Cerebellar cortex (tissue), 1 donor: Measurements from ENCODE around the gene SPECC1L.
"Not testable (repeated sequence)": the region's sequence is repeated elsewhere in the genome, so short reads cannot be mapped to it uniquely, and the experiment has no call there.

Source experiments
- DNase-seq: peaks from one replicate; pipeline ENCODE4 v3.0.0-alpha.2; 2015; ENCODE audit warnings: low spot score

The SPECC1L gene

GRCh38 chr22:24270556-24271385 is at the start of gene SPECC1L:
SPECC1L (plus strand) TSS chr22:24270831; CDS start chr22:24302232, 31,401 bp downstream.
- DNase-seq, result peak; percentile 92

DNA sequence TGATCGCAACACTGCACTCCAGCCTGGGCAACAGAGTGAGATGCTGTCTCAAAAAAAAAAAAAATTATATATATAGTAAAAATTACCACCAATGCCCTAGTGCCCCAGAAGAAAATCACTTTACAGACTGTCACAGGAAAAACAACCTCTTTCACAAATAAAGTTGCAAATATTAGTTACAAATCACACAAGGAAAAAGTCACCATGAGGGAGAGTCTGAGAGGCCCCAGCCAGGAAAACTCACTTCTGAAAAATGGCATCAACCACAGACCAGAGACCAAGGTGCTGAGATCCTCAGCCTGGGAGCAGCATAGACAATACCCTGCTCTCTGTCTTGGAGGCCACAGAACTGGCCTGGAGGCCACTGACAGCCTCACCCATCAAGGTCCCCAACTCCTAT is 46.2 kb upstream of the SPECC1L start:
- DNase-seq, result no peak

GRCh38 chr22:24225044-24225601 is 45.5 kb upstream of the SPECC1L start:
- no peak for DNase-seq

DNA sequence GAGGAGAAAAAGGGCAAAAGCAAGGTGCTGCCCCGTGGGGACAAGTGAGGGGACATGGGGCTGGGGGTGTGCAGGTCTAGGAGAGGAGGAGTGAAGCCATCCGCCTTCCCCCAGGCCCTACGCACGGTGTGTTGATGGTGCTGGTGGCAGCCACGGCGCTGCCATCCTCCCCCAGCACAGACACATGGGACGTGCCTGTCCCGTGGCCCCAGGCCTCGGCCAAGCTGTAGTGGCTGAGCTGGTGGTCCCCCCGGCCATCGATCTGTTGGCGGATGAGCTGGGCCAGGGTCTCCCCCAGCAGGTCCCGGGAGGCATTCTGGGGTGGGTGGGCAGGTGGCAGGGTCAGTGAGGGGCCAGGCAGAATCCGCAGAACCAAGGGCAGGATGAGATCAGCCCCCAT is 44.7 kb upstream of the SPECC1L start:
- no peak for DNase-seq

- peak; percentile 9 for DNase-seq
These were observed 39.5 kb upstream of the SPECC1L start for GRCh38 chr22:24230911-24231656.

DNA sequence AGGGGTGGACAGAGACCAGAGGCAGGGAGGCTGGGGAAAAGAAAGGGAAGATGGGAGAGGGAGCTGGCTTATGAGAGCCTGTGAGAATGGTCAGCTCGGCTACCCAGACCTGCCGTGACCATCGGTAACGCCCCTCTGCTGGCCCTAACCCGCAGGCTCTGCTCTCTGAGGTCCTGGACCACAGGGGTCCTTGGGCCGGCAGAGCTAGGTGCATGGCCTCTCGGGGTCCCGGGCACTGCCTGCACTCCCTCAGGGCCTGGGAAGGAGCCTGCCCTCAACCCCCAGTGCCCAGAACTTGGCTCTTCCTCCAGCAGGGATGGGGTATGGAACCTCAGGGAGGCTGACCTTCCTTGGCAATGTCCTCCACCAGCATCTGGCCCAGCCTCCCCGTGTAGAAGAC is 38.9 kb upstream of the SPECC1L start:
- no peak for DNase-seq

GRCh38 chr22:24232124-24232523 is 38.5 kb upstream of the SPECC1L start:
- DNase-seq, result no peak

DNA sequence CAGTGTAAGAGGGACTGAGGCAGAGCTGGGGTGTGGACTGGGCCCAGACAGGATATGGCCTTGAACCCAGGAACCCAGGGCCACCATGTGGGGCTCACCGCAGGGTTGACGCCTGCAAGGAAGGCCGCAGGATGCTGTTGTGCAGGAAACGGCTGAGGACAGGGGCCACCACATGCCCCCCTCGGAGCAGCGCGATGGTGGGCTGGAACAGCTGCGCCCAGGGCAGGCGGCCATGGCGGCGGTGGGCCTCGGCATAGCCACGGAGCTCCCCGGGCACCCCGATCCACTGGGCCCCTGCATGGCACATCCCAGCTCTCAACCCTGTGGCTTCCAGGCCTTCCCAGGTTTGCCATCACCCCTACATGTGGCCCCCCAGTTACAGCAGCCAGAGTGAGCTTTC is 37.9 kb upstream of the SPECC1L start:
- no peak for DNase-seq

DNA sequence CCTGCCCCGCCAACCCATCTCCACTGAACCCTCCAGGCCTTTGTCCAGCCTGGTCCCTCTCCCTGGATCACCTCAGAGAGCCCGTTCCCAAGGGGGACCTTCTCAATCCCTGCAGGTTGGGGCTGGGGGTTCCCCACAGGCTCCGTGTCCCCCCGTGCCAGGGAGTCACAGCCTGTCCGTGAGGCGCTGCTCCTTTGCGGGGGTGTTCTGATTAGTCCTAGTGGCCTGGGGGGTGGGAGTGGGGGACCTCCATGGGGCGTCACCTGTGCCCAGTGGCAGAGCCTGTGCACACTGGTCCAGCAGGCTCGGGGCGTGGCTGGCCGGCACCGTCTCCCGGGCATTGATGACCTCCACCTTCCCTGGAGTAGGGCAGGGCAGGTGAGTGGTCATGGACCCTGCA is 37.4 kb upstream of the SPECC1L start:
- DNase-seq, result no peak

DNA sequence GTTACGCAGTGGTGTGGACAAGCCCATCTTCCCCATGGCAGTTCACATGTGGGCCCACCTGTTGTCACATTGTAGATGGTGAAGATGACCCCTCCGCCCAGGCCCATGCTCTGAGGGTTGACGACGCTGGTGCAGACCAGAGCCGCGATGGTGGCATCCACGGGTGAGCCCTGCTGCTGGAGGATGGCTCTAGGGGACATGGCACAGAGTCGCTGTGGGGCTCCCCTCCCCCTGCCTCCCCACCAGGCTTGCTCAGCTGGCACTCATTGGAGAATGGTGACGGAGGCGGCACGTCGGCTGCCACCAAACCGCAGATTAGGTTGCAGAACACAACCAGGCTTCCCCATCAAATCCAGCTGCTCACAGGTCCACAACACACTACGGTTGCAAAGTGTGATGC is 36.8 kb upstream of the SPECC1L start:
- no peak for DNase-seq

DNA sequence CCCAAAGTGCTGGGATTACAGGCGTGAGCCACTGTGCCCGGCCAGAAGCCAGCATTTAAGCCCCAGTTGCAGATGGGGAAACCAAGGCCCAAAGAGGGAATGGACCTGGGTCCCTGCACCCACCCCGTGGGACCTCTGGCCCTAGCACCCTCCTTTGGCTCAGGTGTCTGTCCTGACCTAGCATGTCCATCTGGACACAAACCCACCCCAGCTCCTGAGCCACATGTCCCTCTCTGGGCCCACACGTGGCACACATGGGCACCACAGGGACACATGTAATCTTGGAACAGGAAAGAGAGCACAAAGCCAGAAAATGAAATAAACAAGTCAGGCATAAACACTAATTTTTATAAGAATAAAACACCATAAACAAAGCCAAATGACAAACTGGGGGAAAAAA is 35.3 kb upstream of the SPECC1L start:
- no peak for DNase-seq

DNA sequence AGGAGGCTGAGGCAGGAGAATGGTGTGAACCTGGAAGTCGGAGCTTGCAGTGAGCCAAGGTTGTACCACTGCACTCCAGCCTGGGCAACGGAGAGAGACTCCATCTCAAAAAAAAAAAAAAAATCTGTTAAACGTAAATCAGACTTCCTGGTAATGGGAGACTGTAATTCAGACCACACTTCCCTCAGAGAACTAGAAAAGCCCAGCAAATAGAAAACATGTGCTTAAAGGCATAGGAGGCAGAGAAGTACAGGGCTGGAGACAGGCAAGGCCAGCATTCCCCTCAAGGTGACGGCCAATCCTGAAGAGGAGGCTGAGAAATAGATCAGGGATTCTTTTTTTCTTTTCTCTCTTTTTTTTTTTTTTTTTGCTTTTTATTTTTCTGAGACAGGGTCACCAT is 34.0 kb upstream of the SPECC1L start:
- DNase-seq, result no peak

GRCh38 chr22:24238101-24238694 is 32.4 kb upstream of the SPECC1L start:
- not testable (repeated sequence) for DNase-seq

DNA sequence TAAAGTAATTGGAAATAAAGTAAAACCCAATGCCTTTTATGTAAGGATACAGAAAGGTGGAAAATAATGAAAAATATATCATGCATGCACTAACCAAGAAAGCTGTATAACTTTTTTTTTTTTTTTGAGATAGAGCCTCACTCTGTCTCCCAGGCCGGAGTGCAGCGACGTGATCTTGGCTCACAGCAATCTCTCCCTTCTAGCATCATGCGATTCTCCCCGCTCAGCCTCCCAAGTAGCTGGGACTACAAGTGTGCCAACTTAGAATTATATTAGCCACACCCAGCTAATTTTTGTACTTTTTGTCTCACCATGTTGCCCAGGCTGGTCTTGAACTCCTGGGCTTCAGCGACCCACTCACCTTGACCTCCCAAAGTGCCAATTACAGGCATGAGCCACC is 30.2 kb upstream of the SPECC1L start:
- no peak for DNase-seq

- not testable (repeated sequence) for DNase-seq
These were observed 29.5 kb upstream of the SPECC1L start for GRCh38 chr22:24240985-24241692.

DNA sequence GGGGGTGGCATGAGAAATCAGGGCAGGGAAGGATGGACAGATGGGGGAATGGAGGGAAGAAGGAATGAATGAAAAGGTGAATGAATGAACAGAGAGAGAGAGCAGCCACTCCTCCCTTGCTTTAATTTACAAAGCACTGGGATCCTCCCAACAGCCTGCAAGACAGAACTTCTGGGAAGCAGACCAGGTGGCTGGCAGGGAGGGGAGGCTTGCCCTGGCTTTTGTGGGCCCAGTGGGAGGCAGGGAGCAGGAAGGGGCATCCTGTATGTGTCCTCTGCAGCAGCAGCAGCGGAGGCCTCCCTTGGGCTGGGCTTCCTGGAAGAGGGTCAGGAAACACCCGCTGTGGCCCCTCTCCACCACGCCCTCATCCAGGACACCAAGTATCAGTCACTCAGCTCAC is 27.2 kb upstream of the SPECC1L start:
- DNase-seq, result not testable (repeated sequence)

GRCh38 chr22:24244144-24244787 is 26.4 kb upstream of the SPECC1L start:
- no peak for DNase-seq

DNA sequence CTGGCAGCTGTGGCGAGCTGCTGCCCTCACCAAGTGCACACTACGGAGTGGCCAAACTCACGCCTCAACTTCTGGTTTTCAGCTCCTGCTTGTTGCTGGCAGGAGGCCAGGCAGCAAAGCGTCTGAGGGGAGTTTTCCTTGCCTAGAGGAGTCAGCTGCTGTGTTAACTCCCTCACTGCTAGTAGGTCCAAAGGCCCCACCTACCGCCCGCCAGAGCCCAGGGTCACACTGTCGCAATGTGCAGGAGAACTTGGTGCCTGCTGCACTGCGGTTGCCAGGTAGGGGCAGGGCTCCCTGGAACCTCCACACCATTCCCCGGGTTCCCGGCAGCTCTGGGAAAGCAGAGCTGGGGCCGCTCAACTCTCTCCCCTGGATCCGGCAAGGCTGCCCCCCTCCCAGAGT is 25.6 kb upstream of the SPECC1L start, which contains the start of gene GGT5:
GGT5 (minus strand) TSS at position 53 of the 402 bp plus-strand sequence. CDS start 357 bp downstream, outside the sequence.
- not testable (repeated sequence) for DNase-seq

GRCh38 chr22:24245584-24246561 is 24.8 kb upstream of the SPECC1L start:
- not testable (repeated sequence) for DNase-seq

DNA sequence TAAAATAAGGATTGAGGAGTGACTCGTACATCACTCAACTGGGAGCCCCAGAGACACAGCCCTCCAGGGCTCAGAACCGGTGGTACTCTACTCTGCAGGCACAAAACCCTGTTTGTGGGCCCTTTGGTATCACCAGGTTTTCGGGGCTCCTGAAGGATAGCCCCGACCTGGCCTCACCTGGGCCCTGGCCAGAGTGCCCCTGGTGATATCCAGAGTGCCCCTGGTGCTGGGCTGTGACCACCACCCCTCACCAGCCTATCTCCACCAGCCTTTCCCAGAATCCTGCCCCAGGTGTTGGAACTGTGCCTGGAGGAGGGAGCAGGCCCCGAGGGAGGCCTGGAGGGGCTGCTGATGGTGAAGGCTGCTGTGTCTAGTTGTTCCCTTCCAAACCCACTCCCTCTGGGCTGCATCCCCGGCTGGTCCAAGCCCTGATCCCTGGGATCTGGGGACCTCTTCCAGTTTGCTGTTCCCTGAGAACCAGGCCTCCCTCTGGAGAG is 23.6 kb upstream of the SPECC1L start:
- DNase-seq, result no peak
